Colon (tissue), 2 donors: ENCODE measurements around the gene TFPI.
A peak's percentile ranks its signal among the peaks of the same experiment; 100 is the strongest.

Experiments used
- FAIRE-seq: peaks from 2 replicates; lab custom pipeline; 2012; peaks lifted over from hg19 to GRCh38; lab: Jason Lieb, UNC
- donor health status: control.
- donor health status: control.

Gene TFPI

GRCh38 chr2:187504312-187504921 is 49.8 kb downstream of the TFPI start:
- no peak for FAIRE-seq

DNA sequence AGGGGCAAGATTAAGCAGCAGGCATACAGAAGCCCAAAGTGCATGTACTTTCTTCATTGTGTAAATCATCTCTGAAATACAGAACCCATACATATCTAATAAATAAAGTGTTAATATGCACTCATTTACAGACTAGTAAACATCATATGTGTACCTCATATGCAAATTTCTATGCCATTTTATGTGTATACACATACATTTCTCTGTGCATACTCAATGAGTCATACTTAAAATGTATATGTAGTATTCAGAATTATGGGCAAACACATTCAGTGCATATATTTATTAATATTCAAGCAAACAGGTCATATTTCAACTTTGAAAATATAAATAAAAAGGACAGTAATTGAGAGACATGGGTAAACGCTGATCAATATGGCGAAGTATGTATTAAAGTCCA is 50.5 kb downstream of the TFPI start:
- FAIRE-seq: no peak

DNA sequence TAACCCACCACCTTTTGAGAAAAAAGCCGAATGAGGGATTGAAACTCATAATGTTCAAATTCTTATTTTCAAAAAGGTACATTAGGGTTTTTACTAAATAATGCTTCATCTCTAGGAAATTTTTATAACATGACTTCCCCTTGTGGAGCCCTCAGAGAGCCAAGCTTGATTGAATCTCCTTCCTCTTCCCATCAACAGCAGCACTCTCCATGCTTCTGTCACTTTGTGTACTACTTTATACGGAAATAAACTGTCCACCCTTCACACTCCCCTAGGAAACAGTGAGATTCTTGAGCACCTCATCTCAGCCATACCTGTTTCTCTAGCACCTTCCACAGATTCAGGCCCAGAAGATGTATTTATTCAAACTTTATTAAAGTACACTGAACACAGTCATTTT is 51.8 kb downstream of the TFPI start:
- FAIRE-seq: no peak

GRCh38 chr2:187500585-187501359 is 53.5 kb downstream of the TFPI start:
- no peak for FAIRE-seq

DNA sequence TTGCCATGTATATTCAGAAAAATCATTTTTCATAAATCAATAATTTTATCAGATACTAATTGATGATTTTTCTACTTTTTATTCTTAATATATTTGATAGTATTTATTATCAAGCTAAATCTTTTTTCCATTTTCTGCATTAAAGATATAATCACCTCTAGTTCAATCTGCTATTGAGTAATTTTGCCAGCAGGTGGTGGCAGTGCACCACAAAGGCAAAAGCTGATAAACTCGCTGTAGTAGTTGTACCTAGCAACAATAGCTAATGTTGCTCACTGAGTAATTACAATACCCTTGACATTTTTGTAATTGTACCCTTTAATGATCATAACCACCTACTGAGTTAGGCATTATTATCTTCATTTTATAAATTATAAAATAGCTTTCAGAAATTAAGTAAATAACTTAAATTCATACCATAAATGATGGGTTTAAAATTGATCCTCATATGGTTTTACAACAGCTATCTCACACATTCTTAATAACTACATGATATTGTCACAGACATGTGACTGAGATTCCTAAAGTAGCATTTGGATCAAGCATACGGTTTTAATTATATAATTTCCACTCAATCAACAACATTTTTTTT is 54.2 kb downstream of the TFPI start:
- peak; percentile 83 for FAIRE-seq

- FAIRE-seq: peak; percentile 69
Observed at GRCh38 chr2:187497858-187498463, 56.3 kb downstream of the TFPI start.

DNA sequence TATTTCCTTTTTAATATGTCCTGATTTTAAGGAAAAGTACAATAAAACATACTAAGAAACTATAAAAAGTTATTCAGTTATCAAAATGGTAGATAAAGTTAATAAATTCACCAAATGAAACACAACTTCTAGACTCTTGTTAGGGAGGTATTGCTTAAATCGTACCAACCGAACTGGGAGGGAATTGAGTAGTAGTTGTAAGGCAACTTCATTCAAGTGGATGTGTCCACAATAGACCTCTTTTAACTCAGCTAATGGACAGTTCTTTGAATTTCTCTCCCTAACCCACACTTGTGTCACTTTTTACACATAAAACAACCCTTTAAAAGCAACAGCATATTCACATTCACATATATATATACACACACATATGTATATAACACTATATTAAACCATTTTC is 57.1 kb downstream of the TFPI start:
- no peak for FAIRE-seq

DNA sequence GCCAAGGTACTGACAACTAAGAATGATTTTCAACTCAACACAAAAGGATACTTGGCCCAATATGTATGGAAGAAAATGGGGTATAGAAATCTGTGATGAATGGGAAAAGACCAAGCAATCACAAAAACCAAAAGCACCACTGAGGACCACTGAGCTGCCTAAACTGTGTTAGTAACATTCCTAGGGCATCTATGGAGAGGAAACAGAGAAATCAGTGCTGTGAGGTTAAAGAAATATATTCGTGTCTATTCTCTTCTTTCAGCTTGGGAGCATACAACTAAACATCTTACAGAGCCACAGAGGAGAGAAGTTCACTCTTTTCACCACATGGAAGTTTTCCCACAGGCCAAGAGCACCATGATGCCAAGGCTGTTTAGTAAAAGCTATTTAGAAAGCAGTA is 58.9 kb downstream of the TFPI start:
- FAIRE-seq: no peak

- FAIRE-seq: no peak
Observed at GRCh38 chr2:187493877-187494568, 60.2 kb downstream of the TFPI start.

- no peak for FAIRE-seq
Observed at GRCh38 chr2:187493180-187493579, 61.1 kb downstream of the TFPI start.

- no peak for FAIRE-seq
Observed at GRCh38 chr2:187486241-187486640, 68.0 kb downstream of the TFPI start.

- no peak for FAIRE-seq
Observed at GRCh38 chr2:187485523-187485922, 68.7 kb downstream of the TFPI start.

GRCh38 chr2:187483537-187483936 is 70.7 kb downstream of the TFPI start:
- no peak for FAIRE-seq

DNA sequence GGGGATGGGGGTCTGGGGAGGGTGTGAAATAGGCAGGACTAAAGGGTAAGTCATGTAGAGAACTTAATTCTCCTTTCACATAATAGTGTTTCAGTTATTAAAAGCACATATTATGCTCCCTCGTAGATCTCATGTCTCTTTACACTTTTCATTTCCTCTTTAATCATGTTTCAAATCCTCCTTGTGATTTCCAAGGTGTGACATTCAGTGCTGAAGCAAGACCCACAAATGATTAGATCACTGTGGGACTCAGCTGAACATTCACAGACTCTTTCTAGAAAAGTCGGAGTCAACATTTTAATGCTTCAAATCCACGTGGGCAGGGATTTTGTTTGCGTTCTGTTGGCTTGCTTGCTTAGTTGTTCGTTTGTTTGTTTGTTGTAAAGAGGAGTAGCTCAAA is 71.4 kb downstream of the TFPI start:
- FAIRE-seq: no peak

GRCh38 chr2:187481543-187481942 is 72.7 kb downstream of the TFPI start:
- FAIRE-seq: peak; percentile 38

- no peak for FAIRE-seq
Observed at GRCh38 chr2:187478719-187479118, 75.5 kb downstream of the TFPI start.

- no peak for FAIRE-seq
Observed at GRCh38 chr2:187477051-187477450, 77.2 kb downstream of the TFPI start.

- FAIRE-seq: no peak
Observed at GRCh38 chr2:187475499-187476248, 78.6 kb downstream of the TFPI start.

GRCh38 chr2:187470698-187471097 is 83.5 kb downstream of the TFPI start:
- FAIRE-seq: no peak

GRCh38 chr2:187469538-187469937 is 84.7 kb downstream of the TFPI start:
- no peak for FAIRE-seq

DNA sequence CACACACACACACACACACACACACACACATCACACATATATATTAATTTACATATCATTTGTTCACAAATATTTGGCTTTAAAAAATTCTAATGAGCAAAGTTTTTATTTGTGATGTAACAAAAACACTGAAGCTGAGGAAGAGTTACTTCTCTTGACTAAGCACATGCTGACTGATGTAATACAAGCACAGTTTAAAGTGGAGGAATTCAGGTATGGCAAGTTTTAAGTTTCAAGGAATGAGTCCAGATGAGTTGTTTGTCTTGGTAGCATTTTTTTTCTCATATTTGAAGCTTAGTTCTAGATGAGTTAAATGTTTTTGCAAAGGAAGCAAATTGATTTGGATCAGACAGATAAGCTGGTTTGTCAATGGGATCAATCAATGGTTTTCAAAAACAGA is 86.0 kb downstream of the TFPI start:
- FAIRE-seq: no peak
